ENCODE measurements around the gene WNT9A. TPM values are rescaled to one million over a fixed set of nuclear protein-coding genes. Genes with fewer than 3 reads are reported as not detected.

Gene WNT9A
- total and polyA plus RNA-seq, 2 donors from 2014 or later, result 0.58 to 3.1 TPM

- Histone ChIP-seq H3K27ac (ENCODE audit: low read depth in 2 of 2, low read length in 2 of 2) (no peak overlapping the region), H3K9ac (ENCODE audit: low read length in 3 of 3) (no peak overlapping the region), H3K4me3 (ENCODE audit: low read length in 3 of 3) (no peak overlapping the region), H3K4me1 (ENCODE audit: control insufficient read depth in 2 of 3, insufficient read depth in 2 of 3, low read depth in 1 of 3, low read length in 3 of 3) (no peaks in the 10 kb centered on the region), H3K27me3 (ENCODE audit: control insufficient read depth, insufficient read depth, low read length) (no peaks in the 10 kb centered on the region), H3K9me3 (ENCODE audit: control insufficient read depth in 2 of 3, insufficient read depth in 1 of 3, low read length in 3 of 3) (no peaks in the 10 kb centered on the region), H3K36me3 (ENCODE audit: control insufficient read depth in 2 of 3, insufficient read depth in 3 of 3, low read length in 3 of 3) (no peaks in the 10 kb centered on the region)
- FAIRE-seq, result no peak
- TF ChIP-seq, protein P1, sequence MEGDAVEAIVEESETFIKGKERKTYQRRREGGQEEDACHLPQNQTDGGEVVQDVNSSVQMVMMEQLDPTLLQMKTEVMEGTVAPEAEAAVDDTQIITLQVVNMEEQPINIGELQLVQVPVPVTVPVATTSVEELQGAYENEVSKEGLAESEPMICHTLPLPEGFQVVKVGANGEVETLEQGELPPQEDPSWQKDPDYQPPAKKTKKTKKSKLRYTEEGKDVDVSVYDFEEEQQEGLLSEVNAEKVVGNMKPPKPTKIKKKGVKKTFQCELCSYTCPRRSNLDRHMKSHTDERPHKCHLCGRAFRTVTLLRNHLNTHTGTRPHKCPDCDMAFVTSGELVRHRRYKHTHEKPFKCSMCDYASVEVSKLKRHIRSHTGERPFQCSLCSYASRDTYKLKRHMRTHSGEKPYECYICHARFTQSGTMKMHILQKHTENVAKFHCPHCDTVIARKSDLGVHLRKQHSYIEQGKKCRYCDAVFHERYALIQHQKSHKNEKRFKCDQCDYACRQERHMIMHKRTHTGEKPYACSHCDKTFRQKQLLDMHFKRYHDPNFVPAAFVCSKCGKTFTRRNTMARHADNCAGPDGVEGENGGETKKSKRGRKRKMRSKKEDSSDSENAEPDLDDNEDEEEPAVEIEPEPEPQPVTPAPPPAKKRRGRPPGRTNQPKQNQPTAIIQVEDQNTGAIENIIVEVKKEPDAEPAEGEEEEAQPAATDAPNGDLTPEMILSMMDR (IDR thresholded peaks at IDR 0.05; ENCODE audit: borderline replicate concordance, extremely low read depth, insufficient read depth), result no peak
- intact Hi-C loops (cut with DNase I), result no loop called here
- DNase-seq, result peak in 1 of 5 donors; percentile 61
Measured at GRCh38 chr1:227925582-227926198, 22.0 kb downstream of the WNT9A start.

DNA sequence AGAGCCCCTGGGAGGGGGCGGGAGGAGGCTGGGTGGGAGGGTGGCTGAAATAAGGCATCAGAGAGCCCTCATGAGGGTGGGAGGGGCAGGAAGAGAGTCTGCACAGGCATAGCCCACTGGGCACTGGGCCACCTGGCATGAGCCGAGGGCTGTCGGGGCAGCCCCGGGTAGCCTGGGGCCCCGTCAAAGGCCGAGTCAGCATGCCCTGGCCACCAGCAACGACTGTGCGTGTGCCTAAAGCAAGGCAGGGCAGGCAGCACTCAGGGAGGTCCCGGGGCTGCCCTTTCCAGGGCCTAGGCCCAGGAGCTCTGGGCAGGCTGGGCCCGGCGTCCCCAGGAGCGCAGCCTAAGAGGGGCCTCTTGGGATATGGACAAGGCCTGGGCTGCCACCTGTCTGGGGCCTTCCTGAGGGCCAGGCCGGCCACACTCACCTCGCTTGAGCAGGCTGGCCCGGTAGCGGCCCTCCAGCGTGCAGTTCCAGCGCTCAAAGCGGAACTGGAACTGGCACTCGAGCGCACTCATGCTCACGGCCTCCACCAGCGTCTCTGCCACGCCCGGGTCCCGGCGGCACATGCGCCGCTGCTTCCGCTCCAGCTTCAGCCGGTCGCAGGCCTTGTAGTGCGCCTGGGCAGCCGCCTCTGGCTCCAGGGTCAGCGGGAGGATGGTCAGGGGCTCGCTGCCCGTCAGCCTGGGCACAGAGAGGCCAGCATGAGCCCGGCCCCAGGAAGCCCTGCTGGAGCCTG, 22.7 kb downstream of the WNT9A start:
- TF ChIP-seq, protein P1 (IDR thresholded peaks at IDR 0.05; ENCODE audit: borderline replicate concordance, extremely low read depth, insufficient read depth), result no peak
- Histone ChIP-seq H3K4me3 (ENCODE audit: low read length in 3 of 3) (no peak overlapping the region), H3K36me3 (ENCODE audit: control insufficient read depth in 2 of 3, insufficient read depth in 3 of 3, low read length in 3 of 3) (no peaks in the 10 kb centered on the region), H3K27ac (ENCODE audit: low read depth in 2 of 2, low read length in 2 of 2) (no peak overlapping the region), H3K4me1 (ENCODE audit: control insufficient read depth in 2 of 3, insufficient read depth in 2 of 3, low read depth in 1 of 3, low read length in 3 of 3) (no peaks in the 10 kb centered on the region), H3K27me3 (ENCODE audit: control insufficient read depth, insufficient read depth, low read length) (no peaks in the 10 kb centered on the region), H3K9ac (ENCODE audit: low read length in 3 of 3) (no peak overlapping the region), H3K9me3 (ENCODE audit: control insufficient read depth in 2 of 3, insufficient read depth in 1 of 3, low read length in 3 of 3) (no peaks in the 10 kb centered on the region)
- peak in 1 of 5 donors; percentile 59 for DNase-seq
- no peak for FAIRE-seq
- intact Hi-C loops (cut with DNase I), result no loop called here

DNA sequence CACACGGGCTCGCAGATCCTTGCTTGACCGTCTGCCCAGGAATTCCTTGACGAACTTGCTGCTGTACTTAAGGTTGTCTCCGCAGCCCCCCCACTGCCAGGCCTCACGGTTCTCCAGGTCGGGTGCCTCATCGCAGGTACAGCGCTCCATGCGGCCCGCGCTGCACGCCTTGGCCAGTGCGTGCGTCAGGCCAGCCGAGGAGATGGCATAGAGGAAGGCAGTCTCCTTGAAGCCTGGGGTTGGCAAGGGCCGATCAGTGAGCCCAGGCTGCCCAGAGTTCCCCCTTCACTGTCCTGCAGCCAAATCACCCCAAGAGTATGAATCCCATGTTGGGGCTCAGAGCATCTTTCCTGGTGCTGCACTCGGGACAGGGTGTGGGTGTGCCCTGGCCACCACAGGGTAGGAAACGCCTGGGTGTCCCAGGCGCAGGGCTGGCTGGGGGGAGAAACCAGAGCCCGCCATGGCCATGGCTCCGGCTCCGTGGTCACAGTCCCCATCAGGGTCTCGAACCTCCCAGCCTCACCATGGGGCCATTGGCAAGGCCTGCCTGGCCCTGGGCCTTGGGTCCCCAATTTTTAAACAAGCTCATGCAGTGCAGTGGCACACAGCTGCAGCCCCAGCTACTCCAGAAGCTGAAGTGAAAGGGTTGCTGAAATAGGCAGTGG, 23.4 kb downstream of the WNT9A start:
- TF ChIP-seq, protein P1 (IDR thresholded peaks at IDR 0.05; ENCODE audit: borderline replicate concordance, extremely low read depth, insufficient read depth), result no peak
- intact Hi-C loops (cut with DNase I), result no loop called here
- Histone ChIP-seq H3K27ac (ENCODE audit: low read depth in 2 of 2, low read length in 2 of 2) (no peak overlapping the region), H3K9ac (ENCODE audit: low read length in 3 of 3) (no peak overlapping the region), H3K9me3 (ENCODE audit: control insufficient read depth in 2 of 3, insufficient read depth in 1 of 3, low read length in 3 of 3) (no peaks in the 10 kb centered on the region), H3K36me3 (ENCODE audit: control insufficient read depth in 2 of 3, insufficient read depth in 3 of 3, low read length in 3 of 3) (no peaks in the 10 kb centered on the region), H3K27me3 (ENCODE audit: control insufficient read depth, insufficient read depth, low read length) (no peaks in the 10 kb centered on the region), H3K4me1 (ENCODE audit: control insufficient read depth in 2 of 3, insufficient read depth in 2 of 3, low read depth in 1 of 3, low read length in 3 of 3) (no peaks in the 10 kb centered on the region), H3K4me3 (ENCODE audit: low read length in 3 of 3) (no peak overlapping the region)
- DNase-seq (peak in 1 of 5 donors; percentile 46), FAIRE-seq (no peak)

Data from kidney (tissue), 14 donors.